ENCODE data around the gene TECPR1.

- TF ChIP-seq YY1 (IDR thresholded peaks at IDR 0.05; ENCODE audit: insufficient read depth, insufficient read length) (no peak), ZNF274 (IDR thresholded peaks at IDR 0.05; ENCODE audit: low read depth, low read length) (no peak)
These were observed 45.7 kb upstream of the TECPR1 start for GRCh38 chr7:98297626-98298286.

Data from NT2/D1 (cell line).